Karpas-422 (cell line): ENCODE measurements around the gene TRMU. TPM values are rescaled to one million over a fixed set of nuclear protein-coding genes. Genes with fewer than 3 reads are reported as not detected.

ENCODE experiments used
- DNase-seq: peaks from one replicate; pipeline ENCODE4 v3.0.0-alpha.2; 2015
- H2AFZ ChIP-seq: fragments of 200-600 bp; sonication (generic); 2 replicates; pipeline ENCODE4 v1.6.1; 2014; ENCODE audit warnings: antibody characterized with exemption, low read length, mixed read lengths
- H3K27ac ChIP-seq: fragments of 200-600 bp; sonication (generic); 2 replicates; pipeline ENCODE4 v1.5.1; 2014; ENCODE audit warnings: mild to moderate bottlenecking, low read length, moderate library complexity
- H3K27me3 ChIP-seq: fragments of 200-600 bp; sonication (generic); 2 replicates; pipeline ENCODE4 v1.6.1; 2014; ENCODE audit warnings: low read length, mixed read lengths
- H3K36me3 ChIP-seq: fragments of 200-600 bp; sonication (generic); 2 replicates; pipeline ENCODE4 v1.6.1; 2014; ENCODE audit warnings: low read length, mixed read lengths; ENCODE audit not compliant: insufficient read depth
- H3K4me1 ChIP-seq: fragments of 200-600 bp; sonication (generic); 2 replicates; pipeline ENCODE4 v1.6.1; 2014; ENCODE audit warnings: mild to moderate bottlenecking, low read length, mixed read lengths
- H3K4me2 ChIP-seq: fragments of 200-600 bp; sonication (generic); 2 replicates; pipeline ENCODE4 v1.6.1; 2014; ENCODE audit warnings: low read length, low read depth, mild to moderate bottlenecking; ENCODE audit not compliant: poor library complexity, severe bottlenecking
- H3K4me3 ChIP-seq: fragments of 200-600 bp; sonication (generic); 2 replicates; pipeline ENCODE4 v1.5.1; 2014; ENCODE audit warnings: mild to moderate bottlenecking, antibody characterized with exemption, low read length, mixed read lengths
- H3K79me2 ChIP-seq: fragments of 200-600 bp; sonication (generic); 2 replicates; pipeline ENCODE4 v1.6.1; 2014; ENCODE audit warnings: mild to moderate bottlenecking, low read length, mixed read lengths
- H3K9ac ChIP-seq: fragments of 200-600 bp; sonication (generic); 2 replicates; pipeline ENCODE4 v1.6.0; 2014; ENCODE audit warnings: low read length
- H3K9me2 ChIP-seq: fragments of 200-600 bp; sonication (generic), shearing (Covaris generic); replicated peaks from 2 replicates; pipeline ENCODE4 v1.6.0; 2014; ENCODE audit warnings: mild to moderate bottlenecking, low read length, moderate library complexity; ENCODE audit not compliant: insufficient read depth
- H3K9me3 ChIP-seq: fragments of 300-700, 200-600 bp; sonication (generic); 2 replicates; pipeline ENCODE4 v1.6.1; 2014; ENCODE audit warnings: low read length, mixed read lengths
- H4K20me1 ChIP-seq: fragments of 200-600 bp; sonication (generic); 2 replicates; pipeline ENCODE4 v1.6.1; 2014; ENCODE audit warnings: mild to moderate bottlenecking, antibody characterized with exemption, low read length, low read depth; ENCODE audit not compliant: insufficient read depth
- total RNA-seq: library from RNA; depleted of rRNA; stranded (reverse); fragments of >200 nt; shearing (Covaris generic); gene quantifications from 2 replicates; pipeline ENCODE4 v1.2.3, GENCODE V29; 2014; ENCODE audit warnings: low replicate concordance

TRMU gene
- total RNA-seq, 1 experiment from 2014 or later = 48.4 TPM

GRCh38 chr22:46352691-46353386 lies 17.3 kb downstream of the TRMU start:
- no peak overlapping the region for H3K4me3 ChIP-seq
- peak; percentile 82 for DNase-seq
- H3K4me2 ChIP-seq = no peak overlapping the region
- no peaks in the 10 kb centered on the region for H3K9me3 ChIP-seq
- peaks cover 39% of the 10 kb centered on the region for H3K36me3 ChIP-seq
- no peak overlapping the region for H3K27ac ChIP-seq
- H3K27me3 ChIP-seq = no peaks in the 10 kb centered on the region
- H3K9me2 ChIP-seq = no peaks in the 10 kb centered on the region
- H4K20me1 ChIP-seq = peaks cover 36% of the 10 kb centered on the region; the same call in 1 of the 2 replicates
- H2AFZ ChIP-seq = no peak overlapping the region
- H3K79me2 ChIP-seq = no peaks in the 10 kb centered on the region
- H3K4me1 ChIP-seq = peaks cover 15% of the 10 kb centered on the region
- H3K9ac ChIP-seq = no peak overlapping the region

- H2AFZ ChIP-seq = no peak overlapping the region
- H4K20me1 ChIP-seq = peaks cover 32% of the 10 kb centered on the region; the same call in 1 of the 2 replicates
- H3K4me3 ChIP-seq = no peak overlapping the region
- H3K27ac ChIP-seq = no peak overlapping the region
- no peak overlapping the region for H3K4me2 ChIP-seq
- H3K9me3 ChIP-seq = no peaks in the 10 kb centered on the region
- H3K27me3 ChIP-seq = no peaks in the 10 kb centered on the region
- peaks cover 32% of the 10 kb centered on the region for H3K36me3 ChIP-seq
- DNase-seq = no peak
- H3K4me1 ChIP-seq = peaks cover 15% of the 10 kb centered on the region
- H3K9ac ChIP-seq = no peak overlapping the region
- no peaks in the 10 kb centered on the region for H3K9me2 ChIP-seq
- no peaks in the 10 kb centered on the region for H3K79me2 ChIP-seq
Observed at GRCh38 chr22:46353483-46354105, 18.1 kb downstream of the TRMU start.

GRCh38 chr22:46354176-46354992 lies 18.9 kb downstream of the TRMU start:
- Histone ChIP-seq H2AFZ (no peak overlapping the region), H3K4me2 (no peak overlapping the region), H3K36me3 (peaks cover 32% of the 10 kb centered on the region), H3K9me3 (no peaks in the 10 kb centered on the region), H3K27ac (no peak overlapping the region), H4K20me1 (peaks cover 32% of the 10 kb centered on the region; the same call in 1 of the 2 replicates), H3K9me2 (no peaks in the 10 kb centered on the region), H3K4me1 (peaks cover 15% of the 10 kb centered on the region), H3K79me2 (no peaks in the 10 kb centered on the region), H3K27me3 (no peaks in the 10 kb centered on the region), H3K9ac (no peak overlapping the region), H3K4me3 (no peak overlapping the region)
- DNase-seq = no peak

- no peak for DNase-seq
- H3K27me3 ChIP-seq = no peaks in the 10 kb centered on the region
- H3K9me2 ChIP-seq = no peaks in the 10 kb centered on the region
- peaks cover 32% of the 10 kb centered on the region for H4K20me1 ChIP-seq
- H3K9me3 ChIP-seq = no peaks in the 10 kb centered on the region
- H3K9ac ChIP-seq = no peak overlapping the region
- H3K36me3 ChIP-seq = peaks cover 32% of the 10 kb centered on the region
- H3K4me2 ChIP-seq = no peak overlapping the region
- H2AFZ ChIP-seq = no peak overlapping the region
- no peaks in the 10 kb centered on the region for H3K79me2 ChIP-seq
- H3K4me1 ChIP-seq = peaks cover 15% of the 10 kb centered on the region
- H3K27ac ChIP-seq = no peak overlapping the region
- no peak overlapping the region for H3K4me3 ChIP-seq
Observed at GRCh38 chr22:46354993-46355305, 19.4 kb downstream of the TRMU start.

GRCh38 chr22:46355369-46355995 lies 20.0 kb downstream of the TRMU start:
- H3K36me3 ChIP-seq = peaks cover 27% of the 10 kb centered on the region
- H3K27me3 ChIP-seq = no peaks in the 10 kb centered on the region
- no peak overlapping the region for H2AFZ ChIP-seq
- H3K9me3 ChIP-seq = no peaks in the 10 kb centered on the region
- H3K4me2 ChIP-seq = no peak overlapping the region
- H3K9ac ChIP-seq = no peak overlapping the region
- no peak overlapping the region for H3K4me3 ChIP-seq
- peaks cover 32% of the 10 kb centered on the region for H4K20me1 ChIP-seq
- H3K9me2 ChIP-seq = no peaks in the 10 kb centered on the region
- no peaks in the 10 kb centered on the region for H3K79me2 ChIP-seq
- H3K4me1 ChIP-seq = peaks cover 15% of the 10 kb centered on the region
- DNase-seq = peak; percentile 86
- no peak overlapping the region for H3K27ac ChIP-seq

- Histone ChIP-seq H4K20me1 (peaks cover 32% of the 10 kb centered on the region), H3K4me1 (peaks cover 15% of the 10 kb centered on the region), H3K36me3 (peaks cover 27% of the 10 kb centered on the region), H3K9me3 (no peaks in the 10 kb centered on the region), H2AFZ (no peak overlapping the region), H3K9ac (no peak overlapping the region), H3K79me2 (no peaks in the 10 kb centered on the region), H3K27me3 (no peaks in the 10 kb centered on the region), H3K4me3 (no peak overlapping the region), H3K4me2 (no peak overlapping the region), H3K9me2 (no peaks in the 10 kb centered on the region), H3K27ac (no peak overlapping the region)
- no peak for DNase-seq
Observed at GRCh38 chr22:46355996-46356471, 20.5 kb downstream of the TRMU start.

GRCh38 chr22:46356496-46357480 lies 21.3 kb downstream of the TRMU start:
- no peak overlapping the region for H2AFZ ChIP-seq
- no peak overlapping the region for H3K9ac ChIP-seq
- H3K9me3 ChIP-seq = no peaks in the 10 kb centered on the region
- no peaks in the 10 kb centered on the region for H3K27me3 ChIP-seq
- no peaks in the 10 kb centered on the region for H3K9me2 ChIP-seq
- H4K20me1 ChIP-seq = peaks cover 34% of the 10 kb centered on the region
- H3K4me1 ChIP-seq = peaks cover 15% of the 10 kb centered on the region
- no peak overlapping the region for H3K4me3 ChIP-seq
- H3K4me2 ChIP-seq = no peak overlapping the region
- no peak for DNase-seq
- H3K79me2 ChIP-seq = no peaks in the 10 kb centered on the region
- no peak overlapping the region for H3K27ac ChIP-seq
- H3K36me3 ChIP-seq = peaks cover 27% of the 10 kb centered on the region
